ENCODE results near the gene BRD3OS. TPM values are rescaled to one million over a fixed set of nuclear protein-coding genes. Genes with fewer than 3 reads are reported as not detected.

Gene BRD3OS, protein sequence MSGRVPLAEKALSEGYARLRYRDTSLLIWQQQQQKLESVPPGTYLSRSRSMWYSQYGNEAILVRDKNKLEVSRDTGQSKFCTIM
- total RNA-seq, result 13.5 TPM
- long read RNA-seq, full-length matches to known transcripts, result 62 of 86 reads
- long read RNA-seq, partial matches to known transcripts, result 3 of 86 reads
- long read RNA-seq, other reads (novel, unspliced or antisense), result 21 of 86 reads

DNA sequence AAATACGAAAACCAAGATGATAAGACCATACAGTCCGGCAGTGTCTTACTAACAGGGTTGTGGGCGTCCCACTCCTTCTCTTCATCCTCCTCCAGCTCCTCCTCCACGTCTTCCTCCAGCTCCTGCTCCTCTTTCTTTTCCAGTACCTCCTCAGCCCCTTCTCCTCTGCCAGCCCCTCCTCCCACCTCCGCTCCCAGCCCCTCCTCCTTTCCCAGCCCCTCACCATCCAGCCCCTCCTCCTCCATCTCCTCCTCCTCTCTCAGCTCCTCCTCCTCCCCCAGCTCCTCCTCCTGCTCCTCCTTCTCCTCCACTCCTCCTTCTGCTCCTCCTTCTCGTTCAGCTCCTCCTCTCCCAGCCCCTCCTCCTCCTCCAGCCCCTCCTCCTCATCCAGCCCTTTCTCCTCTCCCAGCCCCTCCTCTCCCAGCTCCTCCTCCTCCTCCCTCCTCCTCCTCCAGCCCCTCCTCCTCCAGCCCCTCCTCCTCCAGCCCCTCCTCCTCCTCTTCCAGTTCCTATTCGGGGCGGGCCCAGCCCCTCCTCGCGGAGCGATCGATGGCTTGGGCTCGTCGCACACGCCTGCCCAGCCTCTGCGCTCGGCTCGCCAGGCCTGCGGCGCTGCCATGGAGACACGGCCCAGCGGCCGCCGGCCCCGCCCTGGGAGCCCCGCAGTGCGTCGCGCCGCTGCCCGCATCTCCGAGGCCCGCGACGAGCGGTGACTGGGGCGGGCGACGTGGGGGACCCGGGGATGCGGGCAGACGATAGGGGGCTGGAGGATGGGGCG is at the start of gene BRD3OS:
Gene BRD3OS, plus strand, starts transcription at position 654 of the 778 bp plus-strand sequence. CDS start 1,267 bp downstream, outside the sequence.
- peak; percentile 98 for DNase-seq (ENCODE audit: low spot score)

DNA sequence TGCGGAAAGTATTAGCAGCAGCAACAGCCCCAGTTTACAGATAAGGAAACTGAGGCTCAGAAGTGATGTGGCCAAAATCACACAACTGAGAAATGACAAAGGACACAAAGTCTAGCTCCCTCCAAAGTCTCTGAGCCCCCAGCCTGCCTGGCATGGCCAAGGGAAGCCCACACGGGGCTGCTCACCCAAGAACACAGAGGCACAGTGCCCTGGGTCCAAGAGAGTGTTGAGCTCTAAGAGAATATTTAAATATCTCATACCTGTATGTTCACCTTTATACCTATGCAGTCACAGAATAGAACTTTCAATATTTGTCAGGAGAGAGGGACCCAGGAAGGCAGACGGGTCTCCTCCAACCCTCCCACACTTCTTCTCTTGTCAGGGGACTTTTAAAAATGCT is 49.8 kb upstream of the BRD3OS start:
- DNase-seq (ENCODE audit: low spot score), result no peak

DNA sequence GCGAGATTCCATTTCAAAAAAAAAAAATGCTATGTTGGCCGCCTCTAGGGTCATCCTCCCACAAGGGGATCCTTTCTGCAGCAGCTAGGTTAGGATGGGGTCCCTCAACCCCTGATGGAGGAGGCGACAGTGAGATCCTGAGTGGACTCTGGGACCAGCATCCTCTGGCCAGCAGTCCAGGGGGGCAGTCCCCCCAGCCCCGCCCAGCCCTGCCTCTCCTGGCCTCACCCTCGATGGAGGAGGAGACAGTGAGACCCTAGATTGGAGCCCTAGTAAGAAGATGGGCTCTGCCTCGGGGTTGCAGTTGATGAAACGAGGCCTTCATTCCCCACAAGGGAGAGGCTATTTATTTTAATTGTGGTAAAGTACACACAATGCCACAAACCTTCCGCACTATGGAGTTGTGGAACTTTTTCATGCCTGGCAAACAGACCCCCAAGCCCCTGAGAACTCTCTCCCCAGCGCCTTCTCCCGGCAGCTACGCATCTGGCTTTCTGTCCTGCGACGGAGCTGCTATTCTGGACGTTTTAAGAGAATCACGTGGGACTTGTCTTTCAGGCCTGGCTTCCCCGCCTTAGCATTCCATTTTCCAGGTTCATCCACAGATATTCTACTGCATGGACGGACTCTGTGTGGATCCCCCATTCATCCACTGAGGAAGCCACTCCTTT is 49.0 kb upstream of the BRD3OS start:
- no peak for DNase-seq (ENCODE audit: low spot score)

DNA sequence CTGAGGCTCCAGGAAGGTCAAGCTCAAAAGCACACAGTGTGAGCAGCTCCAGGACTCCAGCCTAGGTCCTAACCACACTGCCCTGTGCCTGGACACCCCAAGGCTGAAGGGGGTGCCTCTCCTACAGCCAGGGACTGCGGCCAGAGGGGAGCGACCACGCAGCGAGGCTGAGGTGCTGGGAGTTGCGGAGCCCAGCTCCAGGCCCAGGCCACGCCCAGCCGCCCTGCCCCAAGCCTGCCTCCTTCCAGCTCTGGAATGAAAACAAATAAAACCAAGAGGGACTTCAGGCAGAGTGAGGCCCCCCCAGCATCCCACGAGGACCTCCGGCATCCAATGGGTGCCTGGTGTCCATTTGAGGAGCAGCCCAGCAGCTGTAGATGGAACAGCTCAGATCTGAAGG is 48.4 kb upstream of the BRD3OS start:
- DNase-seq (ENCODE audit: low spot score), result no peak

DNA sequence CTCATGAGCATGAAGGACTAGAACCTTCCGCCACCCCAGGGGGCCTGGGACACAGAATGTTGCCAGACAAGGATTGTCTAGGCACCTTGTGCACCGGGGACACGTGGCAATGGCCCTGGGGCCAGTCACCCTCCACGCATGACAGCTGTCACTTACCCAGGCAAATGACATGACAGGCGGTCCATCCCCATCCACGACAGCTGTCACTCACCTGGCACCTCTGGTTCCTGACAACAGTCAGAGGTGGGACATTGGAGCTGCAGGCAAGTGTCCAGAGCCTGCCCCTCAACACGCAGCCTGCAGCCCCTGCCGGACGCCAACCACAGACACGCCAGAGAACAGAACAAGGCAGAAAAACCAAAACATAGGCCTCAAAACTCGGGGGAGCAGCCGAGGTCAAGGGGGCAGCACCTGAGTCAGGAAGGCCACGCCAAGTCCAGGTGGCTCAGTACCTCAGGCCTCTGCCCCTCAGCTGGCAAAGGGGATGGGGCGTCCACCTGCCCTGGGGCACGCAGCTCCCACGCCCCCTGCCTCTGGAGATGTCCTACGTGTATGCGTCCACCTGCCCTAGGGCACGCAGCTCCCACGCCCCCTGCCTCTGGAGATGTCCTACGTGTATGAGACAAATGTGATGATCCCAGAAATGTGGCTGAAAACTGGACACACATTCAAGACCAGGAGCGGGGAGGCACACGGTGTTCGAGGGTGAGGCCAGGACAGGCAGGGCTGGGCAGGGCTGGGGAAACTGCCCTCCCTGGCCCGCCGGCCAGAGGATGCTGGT is 47.7 kb upstream of the BRD3OS start:
- no peak for DNase-seq (ENCODE audit: low spot score)

DNA sequence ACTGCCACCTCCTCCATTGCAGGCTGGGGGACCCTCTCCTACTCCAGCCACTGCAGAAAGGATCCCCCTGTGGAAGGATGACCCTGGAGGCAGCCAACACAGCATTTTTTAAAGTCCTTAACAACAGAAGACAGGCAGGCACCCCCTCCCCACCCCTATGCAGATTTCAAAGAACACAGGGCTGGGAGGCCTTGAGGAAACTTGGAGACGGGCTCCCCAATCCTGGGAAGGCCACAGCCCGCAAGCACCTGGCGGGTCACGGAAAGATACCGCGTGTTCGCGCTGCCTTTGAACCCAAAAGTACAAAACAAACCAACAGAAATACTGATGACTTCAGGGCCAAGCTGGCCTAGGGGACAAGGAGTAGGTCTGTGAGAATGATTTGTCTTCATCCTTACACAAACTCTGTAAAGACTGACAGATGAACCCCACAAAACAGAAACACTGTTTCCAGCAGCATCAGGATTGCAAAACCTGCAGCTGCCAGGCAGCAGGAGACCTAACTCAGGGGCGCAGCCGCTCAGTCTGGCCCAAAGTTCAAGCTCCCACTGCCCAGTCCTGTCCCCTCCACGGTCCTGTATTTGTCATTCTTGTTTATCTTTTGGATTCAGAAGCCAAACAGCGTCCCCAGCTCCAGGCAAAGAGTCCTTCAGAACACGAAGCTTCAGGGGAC is 46.9 kb upstream of the BRD3OS start:
- DNase-seq (ENCODE audit: low spot score), result no peak

DNA sequence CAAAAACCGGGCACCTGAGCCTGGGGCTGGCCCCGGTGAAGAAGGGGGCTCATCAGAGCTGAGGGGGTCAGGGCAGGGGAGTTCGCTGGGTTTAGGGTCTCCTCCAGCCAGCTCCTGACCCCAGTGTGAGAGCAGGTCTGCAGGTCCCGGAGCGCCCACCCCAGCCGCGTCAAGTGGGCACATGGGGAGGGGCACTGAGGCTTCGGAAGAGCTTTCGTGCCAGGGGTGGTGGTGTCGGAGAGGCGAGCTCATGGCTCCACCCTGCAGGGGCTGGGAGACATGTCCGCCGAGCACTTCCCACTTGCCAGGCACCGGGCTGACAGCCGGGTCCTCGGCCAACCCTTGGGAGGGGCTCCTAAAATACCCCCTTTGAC is 46.4 kb upstream of the BRD3OS start:
- DNase-seq (ENCODE audit: low spot score), result no peak

DNA sequence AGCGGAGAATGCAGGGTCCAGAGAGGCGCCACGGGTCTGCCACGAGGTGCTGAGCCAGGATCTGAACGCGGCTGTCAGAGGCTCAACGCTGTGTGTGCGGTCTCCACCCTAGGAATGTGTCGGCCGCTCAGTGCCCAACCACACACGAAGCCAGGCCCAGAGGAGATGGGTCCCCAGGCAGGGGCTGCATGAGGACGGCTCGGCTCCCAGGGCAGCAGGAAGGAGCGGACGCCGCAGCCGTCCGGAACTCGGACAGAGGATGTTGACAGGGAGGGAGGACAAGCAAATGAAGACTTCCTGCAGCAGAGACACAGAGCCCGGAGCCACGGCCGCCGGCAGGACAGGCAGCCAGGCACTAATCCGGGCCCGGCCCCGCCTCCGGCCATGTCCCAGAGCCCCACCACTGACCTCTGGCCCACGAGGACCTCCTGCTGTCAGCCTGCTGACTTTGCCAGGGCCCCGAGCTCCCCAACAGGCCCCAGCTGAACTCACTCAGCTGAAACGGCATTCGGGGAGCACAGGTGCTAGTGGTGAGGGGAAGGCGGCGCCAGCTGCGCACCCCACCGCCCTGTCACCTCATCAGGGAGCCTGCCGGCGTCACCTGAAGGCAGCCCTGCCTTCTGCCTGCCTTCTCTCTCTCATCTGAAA is 45.9 kb upstream of the BRD3OS start:
- no peak for DNase-seq (ENCODE audit: low spot score)

DNA sequence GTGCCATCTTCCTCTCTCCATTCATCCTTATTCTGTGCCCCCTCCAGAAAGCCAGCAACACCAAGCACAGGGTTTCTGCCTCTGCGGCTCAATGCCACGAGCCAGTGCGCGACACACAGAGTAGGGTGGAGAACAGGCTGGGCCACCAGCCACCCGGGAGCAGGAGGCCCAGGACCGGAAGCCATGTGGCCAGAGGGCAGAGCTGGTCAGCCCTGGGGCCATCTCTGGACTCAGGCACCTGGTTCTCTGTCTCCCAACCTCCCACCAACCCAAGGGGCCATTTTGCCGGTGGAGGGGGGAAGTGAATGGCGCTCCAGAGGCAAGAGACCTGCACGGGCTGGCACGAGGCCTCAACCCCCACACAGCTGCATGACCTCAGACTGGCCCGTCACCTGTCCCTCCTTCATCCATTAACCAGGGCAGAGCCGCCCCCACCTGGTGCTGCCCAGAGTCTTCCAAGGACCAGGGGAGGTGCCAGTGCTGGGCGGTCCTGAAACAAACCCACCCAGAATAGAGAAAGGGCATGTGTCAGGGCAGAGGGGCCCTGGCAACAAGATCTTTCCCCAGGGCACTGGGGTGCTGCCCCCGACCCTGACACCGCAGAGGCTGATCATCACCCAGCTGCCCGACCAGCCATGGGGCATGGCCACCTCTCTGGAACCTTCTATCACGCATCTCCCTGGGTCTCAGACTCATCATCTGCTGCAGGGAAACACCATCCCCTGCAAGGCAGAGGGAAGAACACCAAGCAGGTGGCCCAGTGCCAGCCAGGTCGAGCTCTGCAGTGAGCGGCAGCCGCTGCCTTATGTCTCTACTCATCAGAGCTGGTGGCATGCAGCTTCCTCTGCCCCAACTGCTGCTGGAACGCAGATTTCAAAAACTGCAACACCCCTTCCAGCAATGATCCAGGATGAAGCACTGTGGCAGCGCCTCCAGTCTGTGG is 45.1 kb upstream of the BRD3OS start:
- no peak for DNase-seq (ENCODE audit: low spot score)

DNA sequence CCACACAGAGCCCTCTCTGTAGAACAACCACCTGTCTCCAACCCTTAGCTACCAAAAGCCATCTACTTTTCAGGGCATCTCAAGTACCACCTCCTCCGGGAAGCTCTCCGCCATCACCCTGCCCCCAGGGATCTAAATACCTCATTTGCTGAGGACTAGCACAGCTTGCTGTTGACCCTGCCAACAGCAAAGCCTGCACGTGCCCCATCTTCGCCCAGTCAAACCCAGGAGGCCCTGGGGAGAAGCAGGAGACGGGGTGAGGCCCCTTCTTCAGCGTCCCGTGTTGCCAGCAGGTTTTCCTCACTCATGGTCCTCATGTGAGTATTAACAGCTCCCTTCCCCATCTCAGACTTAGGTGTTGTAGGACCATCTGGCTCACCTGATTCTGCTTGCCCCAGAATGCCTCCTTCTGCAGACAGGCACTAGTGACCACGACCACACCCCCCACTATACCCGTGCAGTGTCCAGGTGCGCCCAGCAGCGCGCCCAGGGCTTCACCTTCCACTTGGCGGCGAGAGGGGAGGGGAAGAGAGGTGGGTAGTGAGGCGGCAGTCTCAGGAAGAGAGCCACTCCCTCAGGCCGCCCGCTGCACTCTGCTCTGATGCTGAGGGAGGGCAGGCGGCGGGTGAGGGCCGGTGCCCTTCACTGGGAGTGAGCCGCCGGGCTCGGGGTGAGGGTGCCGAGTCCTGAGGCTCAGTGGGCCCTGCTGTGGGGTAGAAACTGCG is 44.3 kb upstream of the BRD3OS start:
- no peak for DNase-seq (ENCODE audit: low spot score)

DNA sequence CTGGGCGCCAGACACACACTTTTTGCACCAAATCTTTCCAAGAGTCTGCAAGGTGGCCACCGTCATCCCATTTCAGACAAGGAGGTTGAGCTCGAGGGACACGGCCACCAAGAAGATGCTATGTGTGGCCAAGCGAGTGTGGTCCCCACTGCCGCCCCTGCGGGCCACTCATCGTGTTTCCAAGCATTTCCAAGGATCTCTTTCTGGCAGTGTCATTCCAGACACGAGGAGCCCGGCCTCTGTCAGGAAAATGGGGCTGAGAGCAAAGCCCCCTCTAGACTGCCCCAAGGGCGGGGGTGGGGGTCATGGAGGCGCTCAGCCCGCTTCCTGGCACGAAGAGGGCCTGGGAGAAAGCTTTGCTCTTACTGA is 43.7 kb upstream of the BRD3OS start:
- DNase-seq (ENCODE audit: low spot score), result no peak

DNA sequence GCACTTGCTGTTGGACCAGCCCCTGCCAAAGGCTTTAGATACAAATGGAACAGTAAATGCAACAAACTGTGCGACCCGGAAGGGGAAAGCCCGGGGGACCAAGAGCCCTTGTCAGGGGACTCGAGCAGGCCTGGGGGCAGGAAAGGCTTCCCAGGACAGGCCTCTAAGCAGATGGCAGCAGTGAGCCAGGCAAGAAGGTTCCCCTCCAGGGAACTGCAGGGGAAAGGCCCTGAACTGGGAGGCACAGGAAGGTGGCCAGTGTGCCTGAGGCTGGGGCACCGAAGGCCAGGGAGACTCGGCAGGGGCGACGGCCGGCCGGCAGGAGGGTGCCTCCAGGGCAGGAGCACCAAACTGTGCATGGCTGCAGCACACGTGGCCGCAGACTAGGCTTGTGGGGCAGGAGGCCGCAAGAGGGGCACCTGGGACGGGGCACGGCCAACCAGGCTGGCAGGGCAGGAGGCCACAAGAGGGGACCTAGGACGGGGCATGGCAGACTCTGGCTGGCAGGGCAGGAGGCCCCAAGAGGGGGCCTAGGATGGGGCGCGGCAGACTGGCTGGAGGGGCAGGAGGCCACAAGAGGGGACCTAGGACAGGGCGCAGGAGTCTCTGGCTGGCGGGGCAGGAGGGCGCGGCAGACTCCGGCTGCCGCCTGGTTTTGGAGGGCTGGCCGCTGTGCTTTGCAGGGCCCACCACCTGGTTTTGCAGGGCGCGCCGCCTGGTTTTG is 43.2 kb upstream of the BRD3OS start:
- DNase-seq (ENCODE audit: low spot score), result no peak

DNA sequence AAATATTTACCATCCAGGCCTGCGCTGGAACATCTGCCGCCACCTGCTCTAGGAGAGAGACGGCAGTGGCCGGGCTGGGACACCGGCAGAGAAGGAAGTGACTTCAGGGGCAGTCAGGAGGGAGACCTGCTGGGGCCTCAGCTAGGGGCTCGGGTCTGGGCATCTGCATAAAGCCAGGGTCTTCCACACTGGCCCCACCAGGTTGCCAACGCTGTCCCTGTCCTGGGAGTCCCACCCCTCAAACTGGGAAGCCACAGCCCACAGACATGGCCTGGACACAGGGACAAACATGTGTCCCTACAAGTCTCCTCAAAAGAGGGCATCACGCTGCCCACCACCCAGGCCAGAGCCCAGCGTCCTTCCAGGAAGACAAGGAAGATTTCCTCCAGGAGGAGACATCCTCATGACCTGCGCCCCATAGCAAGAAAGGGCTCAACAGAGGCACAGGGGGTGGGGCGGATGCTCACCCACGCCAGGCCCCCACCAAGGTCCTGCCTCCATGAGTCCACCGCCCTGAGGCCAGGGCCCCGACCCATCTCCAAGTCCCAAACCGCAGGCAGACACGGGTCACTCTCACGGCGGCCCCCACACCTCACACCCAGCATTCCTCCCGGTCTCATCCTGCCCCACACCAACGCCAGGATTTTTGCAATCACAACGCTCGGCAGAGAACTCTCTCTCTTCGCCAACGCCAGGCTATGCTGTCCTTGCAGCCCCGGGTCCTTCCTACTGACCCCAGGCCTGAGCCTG is 42.1 kb upstream of the BRD3OS start:
- DNase-seq (ENCODE audit: low spot score), result no peak

DNA sequence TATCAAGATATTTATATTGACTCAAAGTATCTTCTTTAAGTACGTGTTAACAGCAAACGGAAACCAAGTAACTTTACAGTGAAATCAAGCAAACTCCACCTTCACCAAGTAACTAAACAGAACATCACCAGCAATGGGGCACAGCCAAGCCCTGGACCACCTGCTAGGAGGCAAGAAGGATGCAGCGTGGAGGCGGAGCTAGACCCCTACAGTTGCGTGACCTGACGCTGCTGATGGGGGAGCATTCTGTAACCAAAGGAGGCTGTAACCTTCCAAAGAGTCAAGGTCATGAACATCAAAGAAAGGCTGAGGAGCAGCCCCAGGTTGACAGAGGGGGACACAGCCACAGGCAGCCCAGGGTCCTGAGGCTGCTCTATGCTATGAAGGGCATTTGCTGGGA is 39.2 kb upstream of the BRD3OS start:
- no peak for DNase-seq (ENCODE audit: low spot score)

DNA sequence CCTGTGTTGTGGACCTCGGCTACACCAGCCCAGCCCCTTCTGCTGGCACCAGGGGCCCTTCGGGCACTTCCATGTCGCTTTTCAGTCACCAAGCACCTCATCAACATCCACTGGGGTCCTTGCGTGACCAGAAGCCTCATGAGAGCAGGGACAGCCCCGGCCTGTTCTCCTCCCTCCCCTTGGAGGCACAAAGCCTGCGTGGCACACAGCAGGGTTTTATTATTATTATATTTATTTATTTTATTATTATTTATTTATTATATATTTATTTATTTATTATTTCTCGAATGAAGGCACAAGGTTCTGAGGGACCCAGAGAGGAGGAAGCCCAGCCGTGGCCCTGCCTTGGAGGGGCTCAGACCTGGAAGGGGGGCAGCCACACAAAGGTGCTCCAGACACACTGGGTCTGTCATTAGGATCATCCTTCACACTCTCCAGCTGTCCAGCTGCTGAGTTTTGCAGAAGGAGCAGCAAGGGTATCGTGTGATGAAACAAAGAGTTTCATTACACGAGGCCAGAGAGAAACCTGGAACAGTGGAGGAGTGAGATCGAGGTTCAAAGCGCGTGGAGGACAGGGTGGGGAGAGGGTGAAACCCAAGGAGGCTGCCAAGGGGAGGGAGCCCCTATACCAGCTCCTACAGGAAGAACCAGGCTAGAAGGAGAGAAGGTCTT is 38.4 kb upstream of the BRD3OS start:
- no peak for DNase-seq (ENCODE audit: low spot score)

DNA sequence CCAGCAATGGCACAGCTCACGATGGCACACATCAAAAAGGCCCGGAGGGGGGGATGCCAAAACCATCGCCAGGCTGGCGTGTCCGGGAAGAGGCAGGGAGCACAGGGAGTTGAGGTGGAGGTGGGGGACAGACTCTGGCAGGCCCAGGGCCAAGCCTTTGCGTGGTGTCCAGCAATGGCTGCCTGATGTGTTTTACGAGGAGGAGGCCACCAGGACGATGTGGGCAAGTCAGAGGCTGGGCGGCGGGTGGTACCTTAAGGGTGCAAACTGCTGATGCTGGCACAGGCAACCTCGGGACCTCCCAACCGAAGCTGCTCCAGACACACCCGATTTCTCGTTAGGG is 37.9 kb upstream of the BRD3OS start:
- DNase-seq (ENCODE audit: low spot score), result no peak
